ENCODE results near the gene ETV4.

- TF ChIP-seq, protein P1, sequence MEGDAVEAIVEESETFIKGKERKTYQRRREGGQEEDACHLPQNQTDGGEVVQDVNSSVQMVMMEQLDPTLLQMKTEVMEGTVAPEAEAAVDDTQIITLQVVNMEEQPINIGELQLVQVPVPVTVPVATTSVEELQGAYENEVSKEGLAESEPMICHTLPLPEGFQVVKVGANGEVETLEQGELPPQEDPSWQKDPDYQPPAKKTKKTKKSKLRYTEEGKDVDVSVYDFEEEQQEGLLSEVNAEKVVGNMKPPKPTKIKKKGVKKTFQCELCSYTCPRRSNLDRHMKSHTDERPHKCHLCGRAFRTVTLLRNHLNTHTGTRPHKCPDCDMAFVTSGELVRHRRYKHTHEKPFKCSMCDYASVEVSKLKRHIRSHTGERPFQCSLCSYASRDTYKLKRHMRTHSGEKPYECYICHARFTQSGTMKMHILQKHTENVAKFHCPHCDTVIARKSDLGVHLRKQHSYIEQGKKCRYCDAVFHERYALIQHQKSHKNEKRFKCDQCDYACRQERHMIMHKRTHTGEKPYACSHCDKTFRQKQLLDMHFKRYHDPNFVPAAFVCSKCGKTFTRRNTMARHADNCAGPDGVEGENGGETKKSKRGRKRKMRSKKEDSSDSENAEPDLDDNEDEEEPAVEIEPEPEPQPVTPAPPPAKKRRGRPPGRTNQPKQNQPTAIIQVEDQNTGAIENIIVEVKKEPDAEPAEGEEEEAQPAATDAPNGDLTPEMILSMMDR (IDR thresholded peaks at IDR 0.05), result no peak
- TF ChIP-seq, protein P2, sequence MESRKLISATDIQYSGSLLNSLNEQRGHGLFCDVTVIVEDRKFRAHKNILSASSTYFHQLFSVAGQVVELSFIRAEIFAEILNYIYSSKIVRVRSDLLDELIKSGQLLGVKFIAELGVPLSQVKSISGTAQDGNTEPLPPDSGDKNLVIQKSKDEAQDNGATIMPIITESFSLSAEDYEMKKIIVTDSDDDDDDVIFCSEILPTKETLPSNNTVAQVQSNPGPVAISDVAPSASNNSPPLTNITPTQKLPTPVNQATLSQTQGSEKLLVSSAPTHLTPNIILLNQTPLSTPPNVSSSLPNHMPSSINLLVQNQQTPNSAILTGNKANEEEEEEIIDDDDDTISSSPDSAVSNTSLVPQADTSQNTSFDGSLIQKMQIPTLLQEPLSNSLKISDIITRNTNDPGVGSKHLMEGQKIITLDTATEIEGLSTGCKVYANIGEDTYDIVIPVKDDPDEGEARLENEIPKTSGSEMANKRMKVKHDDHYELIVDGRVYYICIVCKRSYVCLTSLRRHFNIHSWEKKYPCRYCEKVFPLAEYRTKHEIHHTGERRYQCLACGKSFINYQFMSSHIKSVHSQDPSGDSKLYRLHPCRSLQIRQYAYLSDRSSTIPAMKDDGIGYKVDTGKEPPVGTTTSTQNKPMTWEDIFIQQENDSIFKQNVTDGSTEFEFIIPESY (IDR thresholded peaks at IDR 0.05; ENCODE audit: borderline replicate concordance, low read depth), result no peak
- TF ChIP-seq, protein P3, sequence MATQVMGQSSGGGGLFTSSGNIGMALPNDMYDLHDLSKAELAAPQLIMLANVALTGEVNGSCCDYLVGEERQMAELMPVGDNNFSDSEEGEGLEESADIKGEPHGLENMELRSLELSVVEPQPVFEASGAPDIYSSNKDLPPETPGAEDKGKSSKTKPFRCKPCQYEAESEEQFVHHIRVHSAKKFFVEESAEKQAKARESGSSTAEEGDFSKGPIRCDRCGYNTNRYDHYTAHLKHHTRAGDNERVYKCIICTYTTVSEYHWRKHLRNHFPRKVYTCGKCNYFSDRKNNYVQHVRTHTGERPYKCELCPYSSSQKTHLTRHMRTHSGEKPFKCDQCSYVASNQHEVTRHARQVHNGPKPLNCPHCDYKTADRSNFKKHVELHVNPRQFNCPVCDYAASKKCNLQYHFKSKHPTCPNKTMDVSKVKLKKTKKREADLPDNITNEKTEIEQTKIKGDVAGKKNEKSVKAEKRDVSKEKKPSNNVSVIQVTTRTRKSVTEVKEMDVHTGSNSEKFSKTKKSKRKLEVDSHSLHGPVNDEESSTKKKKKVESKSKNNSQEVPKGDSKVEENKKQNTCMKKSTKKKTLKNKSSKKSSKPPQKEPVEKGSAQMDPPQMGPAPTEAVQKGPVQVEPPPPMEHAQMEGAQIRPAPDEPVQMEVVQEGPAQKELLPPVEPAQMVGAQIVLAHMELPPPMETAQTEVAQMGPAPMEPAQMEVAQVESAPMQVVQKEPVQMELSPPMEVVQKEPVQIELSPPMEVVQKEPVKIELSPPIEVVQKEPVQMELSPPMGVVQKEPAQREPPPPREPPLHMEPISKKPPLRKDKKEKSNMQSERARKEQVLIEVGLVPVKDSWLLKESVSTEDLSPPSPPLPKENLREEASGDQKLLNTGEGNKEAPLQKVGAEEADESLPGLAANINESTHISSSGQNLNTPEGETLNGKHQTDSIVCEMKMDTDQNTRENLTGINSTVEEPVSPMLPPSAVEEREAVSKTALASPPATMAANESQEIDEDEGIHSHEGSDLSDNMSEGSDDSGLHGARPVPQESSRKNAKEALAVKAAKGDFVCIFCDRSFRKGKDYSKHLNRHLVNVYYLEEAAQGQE (IDR thresholded peaks at IDR 0.05; ENCODE audit: low read depth, low read length), result no peak
- TF ChIP-seq EZH2phosphoT487 (IDR thresholded peaks at IDR 0.05; ENCODE audit: borderline replicate concordance, low read depth) (no peak), YY1 (IDR thresholded peaks at IDR 0.05; ENCODE audit: low read depth) (no peak)
Observed at GRCh38 chr17:43550754-43551153, 4.6 kb upstream of the ETV4 start.
